Activated naive CD8-positive, alpha-beta T cell treated with anti-CD3 and anti-CD28 coated beads, Interleukin-2, amount 50 U/mL, for 24 hours (primary cell): Measurements from ENCODE around the gene SLC34A2.

Experiments used
- ATAC-seq: fragments of 150-1000 bp; cut with Tn5 transposase; one replicate; pipeline ENCODE4 v1.10.0; 2021
- DNase-seq: peaks from one replicate; pipeline ENCODE4 v3.0.0; 2021
- H3K27ac Mint-ChIP-seq: one replicate; pipeline ENCODE4 v1.8.0; 2021; ENCODE audit warnings: mild to moderate bottlenecking, mixed read lengths
- H3K27me3 Mint-ChIP-seq: one replicate; pipeline ENCODE4 v1.8.0; 2021; ENCODE audit warnings: mixed read lengths
- H3K36me3 Mint-ChIP-seq: one replicate; pipeline ENCODE4 v1.8.0; 2021; ENCODE audit warnings: low read depth, mixed read lengths
- H3K4me1 Mint-ChIP-seq: one replicate; pipeline ENCODE4 v1.8.0; 2021; ENCODE audit warnings: mixed read lengths
- H3K4me3 Mint-ChIP-seq: one replicate; pipeline ENCODE4 v1.8.0; 2021; ENCODE audit warnings: mild to moderate bottlenecking, moderate library complexity, mixed read lengths
- H3K9me3 Mint-ChIP-seq: one replicate; pipeline ENCODE4 v1.8.0; 2021; ENCODE audit warnings: mixed read lengths

Gene SLC34A2

GRCh38 chr4:25676221-25676620 is 20.6 kb downstream of the SLC34A2 start:
- H3K36me3 Mint-ChIP-seq, result no peaks in the 10 kb centered on the region
- ATAC-seq (no peak), DNase-seq (no peak)
- H3K9me3 Mint-ChIP-seq, result no peaks in the 10 kb centered on the region
- H3K27ac Mint-ChIP-seq, result no peak overlapping the region
- H3K4me1 Mint-ChIP-seq, result no peaks in the 10 kb centered on the region
- no peaks in the 10 kb centered on the region for H3K27me3 Mint-ChIP-seq
- no peak overlapping the region for H3K4me3 Mint-ChIP-seq

GRCh38 chr4:25677157-25677556 is 21.5 kb downstream of the SLC34A2 start:
- Mint-ChIP-seq H3K27ac (no peak overlapping the region), H3K4me3 (no peak overlapping the region), H3K27me3 (no peaks in the 10 kb centered on the region), H3K4me1 (no peaks in the 10 kb centered on the region), H3K36me3 (no peaks in the 10 kb centered on the region), H3K9me3 (no peaks in the 10 kb centered on the region)
- ATAC-seq (no peak), DNase-seq (no peak)

- H3K9me3 Mint-ChIP-seq, result no peaks in the 10 kb centered on the region
- no peaks in the 10 kb centered on the region for H3K27me3 Mint-ChIP-seq
- no peaks in the 10 kb centered on the region for H3K4me1 Mint-ChIP-seq
- no peaks in the 10 kb centered on the region for H3K36me3 Mint-ChIP-seq
- H3K27ac Mint-ChIP-seq, result no peak overlapping the region
- DNase-seq (no peak), ATAC-seq (no peak)
- H3K4me3 Mint-ChIP-seq, result no peak overlapping the region
Observed at GRCh38 chr4:25677943-25678342, 22.3 kb downstream of the SLC34A2 start.

- Mint-ChIP-seq H3K27ac (no peak overlapping the region), H3K27me3 (no peaks in the 10 kb centered on the region), H3K4me3 (no peak overlapping the region), H3K9me3 (peaks cover 11% of the 10 kb centered on the region), H3K36me3 (no peaks in the 10 kb centered on the region), H3K4me1 (no peaks in the 10 kb centered on the region)
- ATAC-seq, result no peak
- DNase-seq, result no peak
Observed at GRCh38 chr4:25687773-25688172, 32.1 kb downstream of the SLC34A2 start.

- H3K27me3 Mint-ChIP-seq, result no peaks in the 10 kb centered on the region
- ATAC-seq (no peak), DNase-seq (no peak)
- H3K36me3 Mint-ChIP-seq, result no peaks in the 10 kb centered on the region
- no peak overlapping the region for H3K27ac Mint-ChIP-seq
- H3K4me1 Mint-ChIP-seq, result no peaks in the 10 kb centered on the region
- peaks cover 11% of the 10 kb centered on the region for H3K9me3 Mint-ChIP-seq
- H3K4me3 Mint-ChIP-seq, result no peak overlapping the region
Observed at GRCh38 chr4:25694466-25694865, 38.8 kb downstream of the SLC34A2 start.

- no peak for ATAC-seq
- no peak for DNase-seq
- H3K9me3 Mint-ChIP-seq, result peaks cover 6% of the 10 kb centered on the region
- no peak overlapping the region for H3K27ac Mint-ChIP-seq
- no peaks in the 10 kb centered on the region for H3K27me3 Mint-ChIP-seq
- no peaks in the 10 kb centered on the region for H3K36me3 Mint-ChIP-seq
- H3K4me1 Mint-ChIP-seq, result no peaks in the 10 kb centered on the region
- no peak overlapping the region for H3K4me3 Mint-ChIP-seq
Observed at GRCh38 chr4:25696409-25696808, 40.8 kb downstream of the SLC34A2 start.

- Mint-ChIP-seq H3K27me3 (no peaks in the 10 kb centered on the region), H3K27ac (no peak overlapping the region), H3K4me1 (no peaks in the 10 kb centered on the region), H3K36me3 (no peaks in the 10 kb centered on the region), H3K4me3 (no peak overlapping the region), H3K9me3 (no peaks in the 10 kb centered on the region)
- ATAC-seq, result no peak
- no peak for DNase-seq
Observed at GRCh38 chr4:25697516-25697915, 41.9 kb downstream of the SLC34A2 start.

- ATAC-seq (no peak), DNase-seq (no peak)
- H3K9me3 Mint-ChIP-seq, result no peaks in the 10 kb centered on the region
- no peaks in the 10 kb centered on the region for H3K27me3 Mint-ChIP-seq
- no peak overlapping the region for H3K27ac Mint-ChIP-seq
- H3K4me3 Mint-ChIP-seq, result no peak overlapping the region
- H3K4me1 Mint-ChIP-seq, result no peaks in the 10 kb centered on the region
- no peaks in the 10 kb centered on the region for H3K36me3 Mint-ChIP-seq
Observed at GRCh38 chr4:25700661-25701060, 45.0 kb downstream of the SLC34A2 start.

- no peak for DNase-seq
- no peak for ATAC-seq
- Mint-ChIP-seq H3K4me3 (no peak overlapping the region), H3K27me3 (no peaks in the 10 kb centered on the region), H3K36me3 (no peaks in the 10 kb centered on the region), H3K9me3 (no peaks in the 10 kb centered on the region), H3K27ac (no peak overlapping the region), H3K4me1 (no peaks in the 10 kb centered on the region)
Observed at GRCh38 chr4:25702848-25703247, 47.2 kb downstream of the SLC34A2 start.

- Mint-ChIP-seq H3K9me3 (peaks cover 3% of the 10 kb centered on the region), H3K36me3 (no peaks in the 10 kb centered on the region), H3K4me1 (no peaks in the 10 kb centered on the region), H3K27ac (no peak overlapping the region), H3K27me3 (no peaks in the 10 kb centered on the region), H3K4me3 (no peak overlapping the region)
- ATAC-seq, result no peak
- no peak for DNase-seq
Observed at GRCh38 chr4:25703731-25704388, 48.2 kb downstream of the SLC34A2 start.

- H3K27ac Mint-ChIP-seq, result no peak overlapping the region
- H3K9me3 Mint-ChIP-seq, result peaks cover 7% of the 10 kb centered on the region
- ATAC-seq, result no peak
- H3K4me1 Mint-ChIP-seq, result no peaks in the 10 kb centered on the region
- no peaks in the 10 kb centered on the region for H3K27me3 Mint-ChIP-seq
- DNase-seq, result no peak
- no peak overlapping the region for H3K4me3 Mint-ChIP-seq
- H3K36me3 Mint-ChIP-seq, result no peaks in the 10 kb centered on the region
Observed at GRCh38 chr4:25704516-25704915, 48.9 kb downstream of the SLC34A2 start.

GRCh38 chr4:25710637-25711036 is 55.0 kb downstream of the SLC34A2 start:
- Mint-ChIP-seq H3K36me3 (no peaks in the 10 kb centered on the region), H3K4me1 (no peaks in the 10 kb centered on the region), H3K4me3 (no peak overlapping the region), H3K27ac (no peak overlapping the region), H3K27me3 (peaks cover 2% of the 10 kb centered on the region), H3K9me3 (peaks cover 9% of the 10 kb centered on the region)
- ATAC-seq, result no peak
- no peak for DNase-seq

- H3K36me3 Mint-ChIP-seq, result no peaks in the 10 kb centered on the region
- peaks cover 2% of the 10 kb centered on the region for H3K27me3 Mint-ChIP-seq
- no peak overlapping the region for H3K4me3 Mint-ChIP-seq
- DNase-seq (no peak), ATAC-seq (no peak)
- no peak overlapping the region for H3K27ac Mint-ChIP-seq
- peaks cover 9% of the 10 kb centered on the region for H3K9me3 Mint-ChIP-seq
- H3K4me1 Mint-ChIP-seq, result no peaks in the 10 kb centered on the region
Observed at GRCh38 chr4:25712611-25713010, 57.0 kb downstream of the SLC34A2 start.

- ATAC-seq (no peak), DNase-seq (no peak)
- Mint-ChIP-seq H3K36me3 (no peaks in the 10 kb centered on the region), H3K4me3 (no peak overlapping the region), H3K27me3 (peaks cover 2% of the 10 kb centered on the region), H3K4me1 (no peaks in the 10 kb centered on the region), H3K9me3 (peaks cover 6% of the 10 kb centered on the region), H3K27ac (no peak overlapping the region)
Observed at GRCh38 chr4:25713812-25714211, 58.2 kb downstream of the SLC34A2 start.

GRCh38 chr4:25722964-25723363 is 67.3 kb downstream of the SLC34A2 start:
- Mint-ChIP-seq H3K27ac (no peak overlapping the region), H3K9me3 (no peaks in the 10 kb centered on the region), H3K36me3 (no peaks in the 10 kb centered on the region), H3K27me3 (no peaks in the 10 kb centered on the region), H3K4me3 (no peak overlapping the region), H3K4me1 (no peaks in the 10 kb centered on the region)
- DNase-seq (no peak), ATAC-seq (no peak)

- DNase-seq, result no peak
Observed at GRCh38 chr4:25723409-25723808, 67.8 kb downstream of the SLC34A2 start.

More at GRCh38 chr4:25723409-25723808, 67.8 kb downstream of the SLC34A2 start:
- H3K4me1 Mint-ChIP-seq, result no peaks in the 10 kb centered on the region
- no peak overlapping the region for H3K4me3 Mint-ChIP-seq
- H3K27me3 Mint-ChIP-seq, result no peaks in the 10 kb centered on the region
- ATAC-seq, result no peak
- no peaks in the 10 kb centered on the region for H3K36me3 Mint-ChIP-seq
- H3K9me3 Mint-ChIP-seq, result no peaks in the 10 kb centered on the region
- no peak overlapping the region for H3K27ac Mint-ChIP-seq
